H1 (cell line): ENCODE results near the gene PHKG2. TPM values are rescaled to one million over a fixed set of nuclear protein-coding genes. Genes with fewer than 3 reads are reported as not detected.

Source experiments
- CTCF ChIA-PET: fragments of 300-600 bp; sonication (Branson Sonifier 250); formaldehyde crosslinking; loops from one replicate; lab custom pipeline; 2021; ENCODE audit not compliant: partially characterized antibody; lab: Charles Lee
- POLR2A ChIA-PET: fragments of 300-600 bp; sonication (Branson Sonifier 250); formaldehyde crosslinking; loops from one replicate; lab custom pipeline; 2021; ENCODE audit warnings: inconsistent platforms; ENCODE audit not compliant: partially characterized antibody; lab: Charles Lee
- DNase-seq, 2 experiments: peaks; one replicate each; pipeline versions ENCODE4 v3.0.0 to v3.0.0-alpha.2; 2010 to 2022; ENCODE audit warnings: low spot score in 2 of 2, low read depth in 1 of 2, mixed read lengths in 1 of 2
- FAIRE-seq: peaks from 2 replicates; lab custom pipeline; 2011; peaks lifted over from hg19 to GRCh38; lab: Jason Lieb, UNC
- H2AFZ ChIP-seq: 2 replicates; pipeline ENCODE4 v1.8.1; 2012; ENCODE audit warnings: low read length, inconsistent platforms
- H2AK5ac ChIP-seq: 2 replicates; pipeline ENCODE4 v1.6.1; 2013; ENCODE audit warnings: low read depth, low read length
- H2BK120ac ChIP-seq: replicated peaks from 2 replicates; pipeline ENCODE3; 2013; ENCODE audit warnings: low read depth, low read length, inconsistent platforms
- H2BK12ac ChIP-seq: 2 replicates; pipeline ENCODE4 v1.6.1; 2013; ENCODE audit warnings: low read depth, low read length
- H2BK15ac ChIP-seq: 2 replicates; pipeline ENCODE4 v1.6.1; 2013; ENCODE audit warnings: low read length
- H2BK20ac ChIP-seq: 2 replicates; pipeline ENCODE4 v1.6.1; 2013; ENCODE audit warnings: low read length
- H2BK5ac ChIP-seq: 2 replicates; pipeline ENCODE4 v1.6.1; 2013; ENCODE audit warnings: low read depth, low read length
- H3K14ac ChIP-seq: 2 replicates; pipeline ENCODE4 v1.6.1; 2013; ENCODE audit warnings: inconsistent platforms; ENCODE audit not compliant: insufficient read length
- H3K18ac ChIP-seq: 2 replicates; pipeline ENCODE4 v1.6.1; 2013; ENCODE audit warnings: low read length; ENCODE audit errors: extremely low read depth
- H3K23ac ChIP-seq: 2 replicates; pipeline ENCODE4 v1.6.1; 2013; ENCODE audit warnings: inconsistent platforms; ENCODE audit not compliant: insufficient read length
- H3K23me2 ChIP-seq: 2 replicates; pipeline ENCODE4 v1.6.1; 2013; ENCODE audit warnings: low read depth, low read length
- H3K27ac ChIP-seq: 2 replicates; pipeline ENCODE4 v1.6.1; 2011; ENCODE audit warnings: low read depth, low read length, inconsistent platforms
- H3K27me3 ChIP-seq, 4 experiments: replicated peaks in 1 of 4; 1 replicate in 1 of 4; 2 replicates in 3 of 4; pipeline versions ENCODE4 v1.6.1 to v1.8.1; 2011 to 2013; ENCODE audit warnings: low read length in 3 of 4, mild to moderate bottlenecking in 3 of 4, inconsistent platforms in 2 of 4, mixed read lengths in 2 of 4, moderate library complexity in 1 of 4; ENCODE audit not compliant: control insufficient read depth in 3 of 4, insufficient read depth in 3 of 4; ENCODE audit errors: extremely low read depth in 1 of 4
- H3K36me3 ChIP-seq, 4 experiments: 2 replicates each; pipeline versions ENCODE4 v1.6.1 to v1.8.1; 2011 to 2013; ENCODE audit warnings: mild to moderate bottlenecking in 4 of 4, low read length in 3 of 4, moderate library complexity in 2 of 4, control low read depth in 1 of 4, inconsistent platforms in 1 of 4; ENCODE audit not compliant: insufficient read depth in 4 of 4, control insufficient read depth in 2 of 4
- H3K4ac ChIP-seq: replicated peaks from 2 replicates; pipeline ENCODE3; 2013; ENCODE audit warnings: low read length, low read depth, mixed read lengths, inconsistent platforms; ENCODE audit not compliant: insufficient read length
- H3K4me1 ChIP-seq, 4 experiments: replicated peaks in 1 of 4; 1 replicate in 1 of 4; 2 replicates in 3 of 4; pipeline versions ENCODE4 v1.6.1 to v1.8.1; 2011 to 2013; ENCODE audit warnings: low read length in 3 of 4, inconsistent platforms in 2 of 4, mixed read lengths in 1 of 4; ENCODE audit not compliant: insufficient read depth in 4 of 4, control insufficient read depth in 3 of 4
- H3K4me2 ChIP-seq, 2 experiments: 2 replicates each; pipeline versions ENCODE4 v1.6.1 to v1.8.1; 2011 to 2013; ENCODE audit warnings: low read depth in 2 of 2, low read length in 2 of 2, control low read depth in 1 of 2, inconsistent platforms in 1 of 2, mild to moderate bottlenecking in 1 of 2; ENCODE audit not compliant: insufficient read depth in 1 of 2
- H3K4me3 ChIP-seq, 4 experiments: fragments of 200-600, 300-600 bp in 1 of 4; sonication (generic), shearing (Covaris generic), sonication (Bioruptor Twin) in 1 of 4; 2 replicates each; pipeline versions ENCODE4 v1.5.1 to v1.8.1; 2011 to 2016; ENCODE audit warnings: low read length in 4 of 4, low read depth in 3 of 4, control low read depth in 2 of 4, inconsistent platforms in 2 of 4, mild to moderate bottlenecking in 2 of 4, mixed read lengths in 1 of 4, moderate library complexity in 1 of 4; ENCODE audit not compliant: insufficient read depth in 2 of 4; ENCODE audit errors: extremely low read depth in 1 of 4
- H3K56ac ChIP-seq: replicated peaks from 2 replicates; pipeline ENCODE3; 2013; ENCODE audit warnings: low read depth, mild to moderate bottlenecking, mixed read lengths, low read length, inconsistent platforms; ENCODE audit not compliant: insufficient read length
- H3K79me1 ChIP-seq: 2 replicates; pipeline ENCODE4 v1.6.1; 2013; ENCODE audit warnings: low read depth, low read length, control low read depth
- H3K79me2 ChIP-seq, 2 experiments: 2 replicates each; pipeline versions ENCODE4 v1.6.1 to v1.8.1; 2012 to 2013; ENCODE audit warnings: low read length in 2 of 2, mild to moderate bottlenecking in 2 of 2, inconsistent platforms in 1 of 2; ENCODE audit not compliant: insufficient read depth in 2 of 2, control insufficient read depth in 1 of 2
- H3K9ac ChIP-seq, 4 experiments: replicated peaks in 1 of 4; 1 replicate in 1 of 4; 2 replicates in 3 of 4; pipeline versions ENCODE4 v1.6.1 to v1.8.1; 2011 to 2013; ENCODE audit warnings: low read depth in 3 of 4, low read length in 3 of 4, control low read depth in 2 of 4, mild to moderate bottlenecking in 2 of 4, moderate library complexity in 2 of 4, inconsistent platforms in 1 of 4; ENCODE audit errors: extremely low read depth in 1 of 4
- H3K9me3 ChIP-seq, 2 experiments: 2 replicates each; pipeline versions ENCODE4 v1.6.1 to v1.8.1; 2012 to 2013; ENCODE audit warnings: mild to moderate bottlenecking in 2 of 2, moderate library complexity in 2 of 2, control low read depth in 1 of 2, inconsistent platforms in 1 of 2, low read depth in 1 of 2, low read length in 1 of 2, mixed read lengths in 1 of 2; ENCODE audit not compliant: insufficient read depth in 2 of 2
- H4K20me1 ChIP-seq, 2 experiments: replicated peaks in 1 of 2; 2 replicates each; pipeline versions ENCODE3 to v1.8.1; 2011 to 2013; ENCODE audit warnings: inconsistent platforms in 2 of 2, low read length in 2 of 2, mild to moderate bottlenecking in 1 of 2; ENCODE audit not compliant: insufficient read depth in 2 of 2, control insufficient read depth in 1 of 2
- H4K5ac ChIP-seq: 2 replicates; pipeline ENCODE4 v1.6.1; 2013; ENCODE audit warnings: low read length, low read depth, mixed read lengths, inconsistent platforms; ENCODE audit not compliant: insufficient read length
- H4K8ac ChIP-seq: 2 replicates; pipeline ENCODE4 v1.8.0; 2013; ENCODE audit warnings: mild to moderate bottlenecking, moderate library complexity, low read length, inconsistent platforms; ENCODE audit not compliant: insufficient read depth; ENCODE audit errors: extremely low read depth
- H4K91ac ChIP-seq: replicated peaks from 2 replicates; pipeline ENCODE3; 2013; ENCODE audit warnings: low read length, mixed read lengths, inconsistent platforms; ENCODE audit not compliant: insufficient read length
- CHD2 ChIP-seq: IDR thresholded peaks from 2 replicates; pipeline ENCODE4 v1.6.1; 2012; ENCODE audit warnings: low read length, improper control_type of control experiment
- CTBP2 ChIP-seq: IDR thresholded peaks from 2 replicates; pipeline ENCODE4 v1.7.0; 2011; ENCODE audit warnings: borderline replicate concordance, mild to moderate bottlenecking, moderate library complexity, mixed read lengths, low read length; ENCODE audit not compliant: insufficient read depth, insufficient read length
- EP300 ChIP-seq, 2 experiments: IDR thresholded peaks; 1 replicate in 1 of 2; 2 replicates in 1 of 2; pipeline ENCODE4 v1.6.1; 2011 to 2012; ENCODE audit warnings: low read depth in 2 of 2, low read length in 2 of 2, mild to moderate bottlenecking in 2 of 2, borderline replicate concordance in 1 of 2, inconsistent platforms in 1 of 2, moderate library complexity in 1 of 2
- HDAC6 ChIP-seq: IDR thresholded peaks from one replicate; pipeline ENCODE4 v1.7.1; 2012; ENCODE audit warnings: low read depth, mild to moderate bottlenecking, inconsistent platforms, low read length, moderate library complexity
- JUND ChIP-seq: IDR thresholded peaks from 2 replicates; pipeline ENCODE4 v1.6.1; 2011; ENCODE audit warnings: mild to moderate bottlenecking, improper control_type of control experiment, low read length
- KDM1A ChIP-seq: fragments of 200-600, 300-600 bp; sonication (generic); IDR thresholded peaks from 2 replicates; pipeline ENCODE4 v1.7.1; 2016; ENCODE audit warnings: mild to moderate bottlenecking, low read length, borderline replicate concordance
- NRF1 ChIP-seq: IDR thresholded peaks from 2 replicates; pipeline ENCODE4 v1.6.1; 2011; ENCODE audit warnings: mild to moderate bottlenecking, low read depth, low read length, improper control_type of control experiment
- RFX5 ChIP-seq: IDR thresholded peaks from 2 replicates; pipeline ENCODE4 v1.6.1; 2011; ENCODE audit warnings: low read depth, low read length, improper control_type of control experiment, borderline replicate concordance
- RXRA ChIP-seq: IDR thresholded peaks from 2 replicates; pipeline ENCODE4 v1.6.1; 2011; ENCODE audit warnings: low read depth, mild to moderate bottlenecking, low read length, moderate library complexity; ENCODE audit not compliant: insufficient read depth
- SIN3A ChIP-seq, 2 experiments: IDR thresholded peaks in 1 of 2; conservative IDR thresholded peaks in 1 of 2; 2 replicates each; pipeline ENCODE4 v1.6.1; 2011 to 2012; ENCODE audit warnings: low read length in 2 of 2, improper control_type of control experiment in 1 of 2, low read depth in 1 of 2, mild to moderate bottlenecking in 1 of 2
- SP2 ChIP-seq: IDR thresholded peaks from 2 replicates; pipeline ENCODE4 v1.6.1; 2012; ENCODE audit warnings: mild to moderate bottlenecking, low read length, inconsistent platforms
- TEAD4 ChIP-seq: IDR thresholded peaks from 2 replicates; pipeline ENCODE4 v1.6.1; 2012; ENCODE audit warnings: low read depth, low read length, inconsistent platforms, mixed read lengths
- WGBS, 2 experiments: shearing (Covaris generic) in 1 of 2; methylation state at CpG; one replicate each; pipeline versions ENCODE4 v1.1.6 to v1.1.7; 2013 to 2015; ENCODE audit warnings: low lambda C conversion rate in 2 of 2, mixed read lengths in 2 of 2, inconsistent platforms in 1 of 2, low coverage in 1 of 2, missing lambda C conversion rate in 1 of 2; ENCODE audit not compliant: insufficient replicate concordance in 2 of 2, insufficient coverage in 1 of 2, insufficient read length in 1 of 2; ENCODE audit errors: extremely low coverage in 1 of 2, missing lambda C conversion rate in 1 of 2; 5-methylcytosine and 5-hydroxymethylcytosine counted together
- polyA plus RNA-seq, 7 experiments: library from polyadenylated mRNA; depleted of rRNA in 3 of 7; stranded (reverse) in 5 of 7; unstranded in 2 of 7; fragments of >200 nt in 5 of 7; fragments of 200-250 nt in 2 of 7; gene quantifications; 1 replicate in 5 of 7; 2 replicates in 1 of 7; 4 replicates in 1 of 7; pipeline versions ENCODE4 v1.2.1 to v1.2.3, GENCODE V29; 2011 to 2013; ENCODE audit warnings: missing spikeins in 2 of 7, mixed read lengths in 2 of 7
- total RNA-seq: library from RNA; stranded (reverse); fragmentation: NEBNext Ultra II Directional; extraction: Animal tissue kit (Norgen Biotek cat#: 25700); gene quantifications from 2 replicates; pipeline ENCODE4 v1.2.1, GENCODE V29; 2021

Gene PHKG2
- total and polyA plus RNA-seq, 2 of the 8 experiments (the other 6 are each of a cell fraction or from before 2014, with no cell fraction given) = 36.0 to 53.4 TPM

- Histone ChIP-seq H3K36me3 (peaks cover 5 to 28% (median 17%) of the 10 kb centered on the region in 4 experiments; a peak in 5 of 8 replicates), H3K4me2 (no peak overlapping the region), H3K18ac (no peak overlapping the region), H3K14ac (no peak overlapping the region), H2BK15ac (no peak overlapping the region), H2AK5ac (no peak overlapping the region), H2AFZ (no peak overlapping the region), H3K27ac (no peak overlapping the region), H3K23me2 (peaks cover 5% of the 10 kb centered on the region), H3K9me3 (no peaks in the 10 kb centered on the region), H3K56ac (no peak overlapping the region), H4K5ac (no peak overlapping the region), H2BK12ac (no peak overlapping the region), H2BK120ac (no peak overlapping the region), H2BK5ac (no peak overlapping the region), H3K4me1 (peaks cover 0 to 3% (median 1%) of the 10 kb centered on the region in 4 experiments; a peak in 3 of 7 replicates), H3K23ac (no peak overlapping the region), H3K4ac (no peak overlapping the region), H3K4me3 (no peak overlapping the region), H2BK20ac (no peak overlapping the region), H4K91ac (no peak overlapping the region), H3K27me3 (no peaks in the 10 kb centered on the region), H3K79me1 (peaks cover 3% of the 10 kb centered on the region; the same call in 1 of the 2 replicates), H3K9ac (no peak overlapping the region; a peak in 1 of 7 replicates), H3K79me2 (no peaks in the 10 kb centered on the region; a peak in 1 of 4 replicates), H4K8ac (no peak overlapping the region; the same call in 1 of the 2 replicates), H4K20me1 (peaks cover 0 to 10% of the 10 kb centered on the region in 2 experiments)
- DNase-seq (no peak), FAIRE-seq (no peak)
- ChIA-PET POLR2A (interaction anchor here (0.7 to 9.0 kb wide), 8 partner anchors 6 to 38 kb away, joined by 3 to 92 read pairs (median 4); partner anchors contain the start of gene PHKG2), CTCF (no interaction called here)
- WGBS, 2 experiments = 88% methylated on average over 20 of the region's 20 CpGs; no CpG with 5 or more reads in 1 of the 2 experiments
- TF ChIP-seq NRF1 (no peak), HDAC6 (no peak), JUND (no peak), TEAD4 (no peak), EP300 (IDR thresholded peaks at IDR 0.05; ENCODE audit: borderline replicate concordance in 1 of 2, low read depth in 2 of 2, low read length in 2 of 2) (no peak), SIN3A (conservative IDR thresholded peaks at IDR 0.05 in 1 of 2, IDR thresholded peaks at IDR 0.05 in 1 of 2; ENCODE audit: low read depth in 1 of 2, low read length in 2 of 2) (no peak), KDM1A (no peak), CHD2 (no peak), CTBP2 (no peak), SP2 (no peak), RXRA (no peak), RFX5 (no peak)
These were observed 7.9 kb downstream of the PHKG2 start for GRCh38 chr16:30755955-30756780.
